Stimulated activated naive CD8-positive, alpha-beta T cell treated with anti-CD3 and anti-CD28 coated beads, Interleukin-15, amount 100 ng/mL, for 72 hours (primary cell): ENCODE measurements around the gene SFPQ.
A peak's percentile ranks its signal among the peaks of the same experiment; 100 is the strongest.

ENCODE experiments used
- ATAC-seq: fragments of 150-1000 bp; cut with Tn5 transposase; 2 replicates; pipeline ENCODE4 v1.10.0; 2021; ENCODE audit warnings: mild to moderate bottlenecking, moderate library complexity
- DNase-seq, 2 donors: peaks; one replicate each; pipeline ENCODE4 v3.0.0; 2021 to 2022
- H3K27ac Mint-ChIP-seq, 2 donors: one replicate each; pipeline ENCODE4 v1.8.0; 2022; ENCODE audit warnings: mild to moderate bottlenecking in 2 of 2, mixed read lengths in 2 of 2, moderate library complexity in 2 of 2
- H3K27me3 Mint-ChIP-seq: one replicate; pipeline ENCODE4 v1.8.0; 2022; ENCODE audit warnings: mixed read lengths
- H3K4me1 Mint-ChIP-seq: one replicate; pipeline ENCODE4 v1.8.0; 2022; ENCODE audit warnings: mild to moderate bottlenecking, mixed read lengths
- H3K4me3 Mint-ChIP-seq, 2 donors: one replicate each; pipeline ENCODE4 v1.8.0; 2022; ENCODE audit warnings: mild to moderate bottlenecking in 2 of 2, mixed read lengths in 2 of 2, moderate library complexity in 1 of 2
- H3K9me3 Mint-ChIP-seq, 2 donors: one replicate each; pipeline ENCODE4 v1.8.0; 2022; ENCODE audit warnings: mixed read lengths in 2 of 2

The SFPQ gene

DNA sequence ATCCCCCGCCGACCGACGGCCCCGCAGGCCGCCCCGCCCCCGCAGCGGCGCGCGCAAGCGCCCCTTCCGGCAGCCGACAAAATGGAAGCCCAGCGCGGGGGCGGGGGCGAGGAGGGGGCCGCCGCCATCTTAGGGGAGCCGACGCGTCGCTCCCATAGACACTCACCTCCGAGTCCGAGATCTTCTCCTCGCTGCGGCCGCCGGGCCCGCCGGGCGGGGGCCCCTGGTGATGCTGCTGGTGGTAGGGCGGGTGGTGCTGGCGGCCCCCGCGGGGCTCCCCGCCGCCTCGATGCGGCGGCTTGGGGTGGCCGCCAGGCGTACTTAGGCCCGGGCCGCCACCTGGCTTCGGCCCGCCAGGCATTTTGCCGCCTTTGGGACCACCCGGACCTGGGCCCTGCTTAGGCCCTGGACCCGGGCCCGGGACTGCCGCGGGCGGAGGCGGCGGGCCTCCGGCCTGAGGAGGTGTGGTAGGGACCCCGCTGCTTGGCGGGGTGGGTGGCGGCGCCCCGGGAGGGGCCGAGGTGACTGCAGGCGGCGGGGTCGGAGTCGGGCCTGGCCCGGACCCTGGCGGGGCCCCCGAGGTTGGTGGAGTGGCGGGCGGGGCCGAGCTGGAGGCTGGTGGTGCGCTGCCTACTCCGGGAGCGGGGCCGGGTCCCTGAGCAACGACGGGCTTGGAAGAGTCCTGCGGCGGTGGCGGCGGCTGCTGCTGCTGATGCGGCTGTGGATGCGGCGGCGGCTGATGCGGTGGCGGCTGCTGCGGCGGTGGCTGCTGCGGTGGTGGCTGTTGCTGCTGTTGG is 691 bp downstream of the SFPQ start:
- H3K9me3 Mint-ChIP-seq, result no peaks in the 10 kb centered on the region
- peaks cover 50% of the 10 kb centered on the region for H3K4me1 Mint-ChIP-seq
- peak overlapping the region; percentile 99 to 100 for H3K27ac Mint-ChIP-seq
- ATAC-seq, result peak; percentile 54
- DNase-seq, result peak; percentile 90
- H3K4me3 Mint-ChIP-seq, result peak overlapping the region; percentile 83 to 89
- no peaks in the 10 kb centered on the region for H3K27me3 Mint-ChIP-seq

DNA sequence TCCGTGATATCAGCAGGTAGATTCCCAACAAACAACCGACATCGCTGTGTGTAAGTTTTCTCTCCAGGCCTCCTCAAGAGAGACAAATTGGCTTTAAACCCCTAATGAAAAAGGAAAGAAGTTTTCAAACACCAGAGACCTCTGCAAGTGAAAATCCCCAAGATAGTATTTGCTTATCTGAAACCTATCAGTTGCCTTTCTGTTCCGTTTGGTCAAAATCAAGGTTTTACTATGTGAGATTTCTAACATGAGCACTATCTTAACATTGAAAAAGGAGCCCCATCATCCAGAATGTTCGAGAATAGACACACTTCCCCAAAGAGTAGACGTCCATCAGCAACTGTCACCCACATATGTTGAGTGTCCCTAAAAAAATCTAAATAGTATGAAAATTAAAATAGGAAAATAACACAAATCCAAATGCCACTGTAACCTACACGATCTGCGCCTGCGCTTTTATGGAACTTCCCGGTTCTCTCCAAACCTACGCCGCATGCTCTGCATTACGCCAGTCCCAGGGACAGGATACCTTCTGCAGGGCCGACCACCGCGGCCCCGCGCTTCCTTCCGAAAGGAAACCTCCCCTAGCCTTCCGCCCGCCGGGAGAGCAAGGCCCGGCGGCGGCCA is 1.4 kb downstream of the SFPQ start:
- Mint-ChIP-seq H3K9me3 (no peaks in the 10 kb centered on the region), H3K27me3 (no peaks in the 10 kb centered on the region), H3K27ac (peak overlapping the region; percentile 95), H3K4me1 (peaks cover 57% of the 10 kb centered on the region), H3K4me3 (peak overlapping the region; percentile 83 to 89)
- DNase-seq, result no peak
- ATAC-seq, result no peak

DNA sequence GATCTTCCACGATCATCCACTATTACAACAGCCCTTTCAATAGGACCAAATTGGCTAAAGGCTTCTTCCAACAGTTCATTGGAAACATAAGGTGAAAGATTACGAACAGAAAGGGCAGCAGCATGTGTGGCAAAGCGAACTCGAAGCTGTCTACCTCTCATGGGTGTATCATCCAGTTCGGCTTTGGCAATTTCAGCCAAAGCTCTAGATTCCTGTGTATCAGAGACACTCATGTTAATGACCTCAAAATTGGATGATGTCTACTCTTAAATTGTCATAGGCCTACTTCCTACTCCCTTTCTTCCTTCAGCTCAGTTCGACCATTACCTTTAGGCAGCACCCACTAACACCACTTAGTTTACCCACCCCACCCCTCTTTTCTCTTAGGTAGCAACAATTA is 2.2 kb downstream of the SFPQ start:
- no peak for DNase-seq
- H3K27me3 Mint-ChIP-seq, result no peaks in the 10 kb centered on the region
- peak overlapping the region; percentile 83 to 89 for H3K4me3 Mint-ChIP-seq
- H3K27ac Mint-ChIP-seq, result peak overlapping the region; percentile 95
- peaks cover 65% of the 10 kb centered on the region for H3K4me1 Mint-ChIP-seq
- no peak for ATAC-seq
- H3K9me3 Mint-ChIP-seq, result no peaks in the 10 kb centered on the region

DNA sequence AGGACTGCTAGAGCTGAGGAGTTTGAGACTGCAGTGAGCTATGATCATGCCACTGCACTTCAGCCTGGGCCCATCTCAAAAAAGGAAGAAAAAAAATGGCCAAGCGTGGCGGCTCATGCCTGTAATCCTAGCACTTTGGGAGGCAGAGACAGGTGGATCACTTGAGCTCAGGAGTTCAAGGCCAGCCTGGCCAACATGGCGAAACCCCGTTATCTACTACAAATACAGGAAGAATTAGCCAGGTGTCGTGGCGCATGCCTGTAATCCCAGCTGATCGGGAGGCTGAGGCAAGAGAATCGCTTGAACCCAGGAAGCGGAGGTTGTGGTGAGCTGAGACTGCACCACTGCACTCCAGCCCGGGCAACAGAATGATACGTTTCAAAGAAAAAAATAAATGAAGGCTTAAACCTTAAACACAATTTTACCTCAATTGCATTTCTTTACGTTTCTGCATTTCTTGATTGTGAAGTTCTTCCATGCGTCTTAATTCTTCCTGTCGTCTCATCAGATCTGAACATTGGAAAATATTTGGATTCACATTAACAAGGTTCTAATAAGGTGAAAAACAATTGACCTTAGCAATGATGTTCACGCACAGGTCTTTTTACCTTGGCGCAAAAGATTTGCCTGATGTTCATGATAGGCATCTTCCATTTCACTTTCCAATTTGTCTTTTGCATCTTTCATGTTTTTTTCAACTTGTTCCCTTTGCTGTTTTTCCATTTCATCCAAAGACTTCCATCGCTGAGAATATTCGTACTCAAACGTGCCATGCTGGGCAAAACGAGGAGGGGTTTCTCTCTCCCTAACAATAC is 4.2 kb downstream of the SFPQ start:
- DNase-seq, result no peak
- Mint-ChIP-seq H3K4me3 (peak overlapping the region; percentile 83 to 89), H3K4me1 (peaks cover 83% of the 10 kb centered on the region), H3K9me3 (no peaks in the 10 kb centered on the region), H3K27me3 (no peaks in the 10 kb centered on the region), H3K27ac (peak overlapping the region; percentile 53 to 95)
- no peak for ATAC-seq

DNA sequence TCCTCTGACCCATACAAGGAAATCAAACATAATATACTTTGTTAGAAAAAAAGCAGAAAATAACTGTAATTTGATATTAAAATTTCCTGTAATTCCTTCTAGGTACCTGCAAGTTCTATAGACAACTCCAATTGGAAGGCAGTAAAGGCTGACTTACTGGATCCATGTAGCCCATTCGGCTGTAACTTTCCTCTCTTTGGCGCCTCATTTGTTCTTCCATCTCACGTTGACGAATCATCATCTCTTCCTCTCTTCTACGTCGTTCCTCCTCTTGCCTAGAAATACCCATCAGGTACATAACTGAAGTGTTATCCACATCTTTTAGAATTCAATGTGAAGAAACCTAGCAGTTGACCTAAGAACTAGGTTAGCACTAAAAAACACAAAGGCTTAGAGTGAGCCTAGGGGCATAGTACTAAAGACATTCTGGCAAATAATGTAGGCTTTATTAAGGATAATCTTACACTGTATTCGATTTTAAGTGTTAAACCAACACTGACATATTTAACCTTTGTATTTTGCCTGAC is 5.1 kb downstream of the SFPQ start:
- H3K4me3 Mint-ChIP-seq, result peak overlapping the region; percentile 83 to 89
- no peaks in the 10 kb centered on the region for H3K9me3 Mint-ChIP-seq
- ATAC-seq (no peak), DNase-seq (no peak)
- H3K27me3 Mint-ChIP-seq, result no peaks in the 10 kb centered on the region
- H3K27ac Mint-ChIP-seq, result peak overlapping the region; percentile 81 to 95
- peaks cover 88% of the 10 kb centered on the region for H3K4me1 Mint-ChIP-seq

DNA sequence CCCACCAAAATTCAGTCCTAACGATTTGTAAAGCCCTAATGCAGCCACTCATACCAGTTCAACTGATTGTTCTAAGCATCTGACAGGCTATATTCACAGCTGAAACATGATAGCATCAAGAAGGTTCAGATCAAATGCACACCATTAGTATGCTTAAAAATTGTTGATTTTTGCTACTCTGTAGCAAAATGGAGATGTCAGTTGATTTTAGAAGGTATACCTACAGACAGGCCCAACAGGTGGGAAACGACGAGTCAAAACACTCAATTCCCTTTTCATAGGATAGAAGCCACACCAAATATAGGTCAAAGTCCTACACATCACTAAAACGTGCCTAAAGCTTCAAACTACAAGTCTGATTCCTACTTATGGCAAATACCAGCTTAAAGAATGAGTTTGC is 6.7 kb downstream of the SFPQ start:
- H3K4me3 Mint-ChIP-seq, result peak overlapping the region; percentile 40 to 83
- no peak for ATAC-seq
- no peaks in the 10 kb centered on the region for H3K27me3 Mint-ChIP-seq
- no peaks in the 10 kb centered on the region for H3K9me3 Mint-ChIP-seq
- peaks cover 98% of the 10 kb centered on the region for H3K4me1 Mint-ChIP-seq
- no peak for DNase-seq
- H3K27ac Mint-ChIP-seq, result peak overlapping the region in 1 of 2 donors; percentile 65

DNA sequence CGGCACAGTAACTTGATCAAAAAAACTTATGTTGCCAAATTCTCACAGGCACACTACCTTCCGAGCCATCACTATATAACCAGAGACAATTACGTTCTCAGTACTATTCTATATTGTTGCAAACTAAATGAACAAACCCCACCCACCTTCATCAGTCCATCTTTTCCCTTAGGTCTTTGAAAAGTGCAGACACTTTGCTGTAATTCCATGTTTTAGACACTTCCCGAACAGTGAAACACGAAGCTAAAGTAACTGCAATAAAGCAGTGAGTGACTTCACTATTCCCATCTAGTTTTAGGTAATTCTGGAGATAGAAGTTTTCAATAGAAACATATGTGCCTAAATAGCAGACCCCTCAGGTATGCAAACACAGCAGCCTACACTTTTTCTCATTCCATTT is 7.7 kb downstream of the SFPQ start:
- peak overlapping the region; percentile 59 to 69 for H3K4me3 Mint-ChIP-seq
- no peaks in the 10 kb centered on the region for H3K27me3 Mint-ChIP-seq
- DNase-seq, result no peak
- ATAC-seq, result no peak
- peak overlapping the region; percentile 49 to 82 for H3K27ac Mint-ChIP-seq
- H3K4me1 Mint-ChIP-seq, result peaks cover 98% of the 10 kb centered on the region
- H3K9me3 Mint-ChIP-seq, result no peaks in the 10 kb centered on the region

DNA sequence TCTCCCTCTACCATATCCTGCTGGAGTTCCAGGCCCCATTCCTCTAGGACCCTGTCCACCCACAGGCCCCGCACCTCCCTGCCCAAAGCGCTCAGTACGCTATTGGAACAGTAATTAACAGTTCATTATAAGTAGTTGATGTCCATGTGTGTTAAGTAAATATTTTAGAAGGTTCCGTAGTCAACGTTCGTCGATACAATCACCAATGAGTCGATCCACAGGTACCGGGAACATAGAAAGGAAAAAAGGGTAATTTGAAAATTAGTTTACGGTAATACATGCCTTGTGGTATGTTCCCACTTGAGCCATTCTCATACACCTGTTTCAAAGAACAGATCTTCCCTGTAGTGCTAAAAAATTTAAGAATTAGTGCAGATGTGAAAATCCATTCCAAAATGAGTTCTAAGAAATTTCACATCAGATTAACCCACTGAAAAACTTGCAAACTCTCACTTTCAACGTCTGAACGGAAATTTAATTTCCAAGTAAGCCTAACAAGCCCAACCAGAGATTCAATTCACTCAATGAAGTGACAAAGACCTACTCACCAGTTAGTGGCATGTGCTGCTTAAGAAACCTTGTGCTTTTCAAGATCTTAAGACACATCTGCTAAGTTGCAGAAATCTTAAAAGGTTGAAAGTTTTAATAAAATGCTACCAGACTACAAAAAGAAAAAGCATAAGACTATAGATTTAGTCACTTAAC is 8.3 kb downstream of the SFPQ start:
- H3K4me3 Mint-ChIP-seq, result peak overlapping the region; percentile 59 to 69
- ATAC-seq (no peak), DNase-seq (no peak)
- no peaks in the 10 kb centered on the region for H3K9me3 Mint-ChIP-seq
- peaks cover 98% of the 10 kb centered on the region for H3K4me1 Mint-ChIP-seq
- H3K27me3 Mint-ChIP-seq, result no peaks in the 10 kb centered on the region
- peak overlapping the region; percentile 82 to 95 for H3K27ac Mint-ChIP-seq

DNA sequence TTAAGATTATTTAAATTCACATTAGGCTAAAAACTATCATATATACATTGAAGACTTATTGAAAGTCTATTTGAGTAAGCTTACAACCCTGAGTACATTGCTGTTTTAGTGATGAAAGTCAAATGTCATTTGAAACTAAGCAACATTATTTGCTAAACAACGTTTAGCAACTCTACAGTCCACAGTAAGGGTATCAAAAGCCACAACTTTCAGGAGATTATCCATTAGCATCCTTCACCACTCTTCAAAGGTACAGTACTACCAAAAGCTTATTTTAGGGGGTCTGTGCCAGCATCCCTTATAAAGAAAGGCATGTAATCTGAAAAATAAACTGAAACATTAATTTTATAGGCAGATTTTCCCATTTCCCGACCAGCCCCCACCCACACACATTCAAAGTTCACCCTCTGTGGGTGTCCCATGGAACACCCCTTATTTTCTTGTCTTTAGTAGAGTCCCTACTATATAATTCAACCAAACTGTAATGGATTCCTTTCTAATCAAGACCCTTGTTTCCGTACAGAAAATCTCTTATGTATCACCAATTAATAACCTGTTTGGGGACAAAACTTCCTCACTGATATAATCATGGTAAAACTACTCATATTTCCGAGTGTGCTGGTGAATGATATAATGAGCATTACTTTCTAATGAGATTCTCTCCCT is 11.0 kb downstream of the SFPQ start:
- H3K9me3 Mint-ChIP-seq, result no peaks in the 10 kb centered on the region
- no peaks in the 10 kb centered on the region for H3K27me3 Mint-ChIP-seq
- DNase-seq (no peak), ATAC-seq (no peak)
- peak overlapping the region; percentile 19 to 24 for H3K4me3 Mint-ChIP-seq
- peaks cover 86% of the 10 kb centered on the region for H3K4me1 Mint-ChIP-seq
- H3K27ac Mint-ChIP-seq, result peak overlapping the region in 1 of 2 donors; percentile 87

DNA sequence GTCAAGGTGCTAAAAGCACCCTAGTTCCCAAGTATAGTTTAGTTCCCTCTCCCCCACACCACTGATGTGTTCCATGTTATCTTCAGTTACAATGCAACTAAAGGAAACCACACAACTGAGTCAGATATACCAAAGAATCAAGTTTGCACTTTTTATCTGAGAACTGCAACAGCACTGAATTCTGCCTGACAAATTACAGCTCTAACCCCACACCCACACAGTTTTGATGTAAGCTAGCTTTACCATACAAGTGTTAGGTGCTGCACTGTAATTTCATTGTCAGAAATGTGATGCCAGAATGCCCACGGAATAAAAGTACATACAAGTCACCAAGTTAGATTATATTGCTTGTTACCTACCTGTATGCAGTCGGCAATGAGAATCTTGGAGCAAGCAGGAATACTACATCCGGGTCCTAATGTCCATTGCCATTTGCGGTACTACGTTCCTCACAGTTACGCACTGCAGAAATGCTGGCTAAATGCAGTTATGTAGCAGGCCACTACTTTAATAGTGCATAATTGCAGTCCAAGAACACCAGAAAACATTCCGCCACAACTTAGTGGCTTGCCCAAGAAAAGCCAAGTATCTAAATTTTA is 12.1 kb downstream of the SFPQ start:
- H3K4me1 Mint-ChIP-seq, result peaks cover 75% of the 10 kb centered on the region
- peak; percentile 79 for ATAC-seq
- no peaks in the 10 kb centered on the region for H3K27me3 Mint-ChIP-seq
- H3K4me3 Mint-ChIP-seq, result peak overlapping the region; percentile 4 to 8
- DNase-seq, result no peak
- H3K9me3 Mint-ChIP-seq, result no peaks in the 10 kb centered on the region
- peak overlapping the region; percentile 19 to 44 for H3K27ac Mint-ChIP-seq

DNA sequence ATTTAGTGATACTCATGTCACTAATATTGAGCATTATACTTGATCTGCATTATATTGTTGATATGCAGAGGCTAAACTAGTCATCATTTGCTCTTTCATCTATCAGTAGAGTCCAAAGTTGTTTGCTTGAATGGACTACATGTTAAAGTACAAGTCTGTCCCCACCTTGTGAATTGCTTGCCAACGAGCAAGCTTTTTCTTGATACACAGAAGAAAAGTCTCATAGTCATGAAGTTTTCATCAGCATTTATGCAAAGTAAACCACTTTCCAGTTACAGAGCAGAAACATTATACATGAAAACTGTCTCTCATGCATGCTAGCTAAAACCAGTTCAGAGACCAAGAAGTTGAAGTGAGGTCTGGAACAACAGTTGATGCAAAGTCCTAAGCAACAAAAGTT is 13.0 kb downstream of the SFPQ start:
- DNase-seq (no peak), ATAC-seq (no peak)
- no peaks in the 10 kb centered on the region for H3K27me3 Mint-ChIP-seq
- H3K4me1 Mint-ChIP-seq, result peaks cover 68% of the 10 kb centered on the region
- H3K27ac Mint-ChIP-seq, result peak overlapping the region in 1 of 2 donors; percentile 11
- no peak overlapping the region for H3K4me3 Mint-ChIP-seq
- H3K9me3 Mint-ChIP-seq, result no peaks in the 10 kb centered on the region

DNA sequence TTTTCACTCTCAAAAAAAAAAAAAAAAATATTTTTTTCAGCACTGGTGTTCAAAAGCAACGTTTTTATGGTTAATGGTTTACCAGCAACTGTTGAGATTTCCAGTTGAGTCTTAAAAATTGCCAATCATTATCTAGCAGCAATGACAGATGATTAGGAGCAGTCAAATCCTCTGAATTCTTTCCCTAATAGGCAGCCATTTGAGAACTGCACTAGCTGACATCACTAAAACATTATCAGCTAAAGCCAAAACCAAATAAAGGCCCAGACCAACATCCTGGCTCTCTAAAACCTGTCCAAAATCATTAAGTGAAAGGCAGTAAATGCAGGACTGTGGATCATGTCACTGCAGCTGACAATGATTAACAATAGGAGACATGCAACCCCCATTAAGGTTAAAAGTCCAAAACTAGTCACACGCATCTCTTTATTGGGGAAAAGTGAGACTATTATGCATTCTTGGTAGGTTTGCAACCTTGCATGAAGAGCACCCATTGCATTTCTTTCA is 14.0 kb downstream of the SFPQ start:
- Mint-ChIP-seq H3K9me3 (no peaks in the 10 kb centered on the region), H3K4me3 (no peak overlapping the region), H3K4me1 (peaks cover 58% of the 10 kb centered on the region), H3K27ac (no peak overlapping the region), H3K27me3 (no peaks in the 10 kb centered on the region)
- ATAC-seq (no peak), DNase-seq (no peak)

DNA sequence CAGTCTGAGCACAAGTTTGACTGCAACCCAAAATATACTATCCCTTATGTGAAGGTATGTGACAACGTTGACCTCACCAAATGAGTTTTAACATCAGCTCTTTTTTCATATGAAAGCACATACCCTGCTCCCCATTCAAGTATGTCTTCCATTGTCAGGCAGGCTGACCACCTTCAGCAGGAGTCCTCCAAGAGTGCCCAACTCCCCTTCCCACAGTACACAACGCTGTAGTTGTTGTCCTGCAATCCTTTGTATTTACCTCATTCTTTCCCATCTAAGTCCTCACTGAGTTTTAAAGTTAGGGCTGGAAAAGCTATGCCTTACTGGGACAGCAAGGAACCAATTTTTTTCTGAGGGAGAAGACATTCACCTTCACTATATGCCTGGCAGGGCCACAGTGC is 14.7 kb downstream of the SFPQ start:
- no peaks in the 10 kb centered on the region for H3K9me3 Mint-ChIP-seq
- peaks cover 51% of the 10 kb centered on the region for H3K4me1 Mint-ChIP-seq
- H3K4me3 Mint-ChIP-seq, result no peak overlapping the region
- no peak overlapping the region for H3K27ac Mint-ChIP-seq
- no peaks in the 10 kb centered on the region for H3K27me3 Mint-ChIP-seq
- DNase-seq, result no peak
- ATAC-seq, result no peak

DNA sequence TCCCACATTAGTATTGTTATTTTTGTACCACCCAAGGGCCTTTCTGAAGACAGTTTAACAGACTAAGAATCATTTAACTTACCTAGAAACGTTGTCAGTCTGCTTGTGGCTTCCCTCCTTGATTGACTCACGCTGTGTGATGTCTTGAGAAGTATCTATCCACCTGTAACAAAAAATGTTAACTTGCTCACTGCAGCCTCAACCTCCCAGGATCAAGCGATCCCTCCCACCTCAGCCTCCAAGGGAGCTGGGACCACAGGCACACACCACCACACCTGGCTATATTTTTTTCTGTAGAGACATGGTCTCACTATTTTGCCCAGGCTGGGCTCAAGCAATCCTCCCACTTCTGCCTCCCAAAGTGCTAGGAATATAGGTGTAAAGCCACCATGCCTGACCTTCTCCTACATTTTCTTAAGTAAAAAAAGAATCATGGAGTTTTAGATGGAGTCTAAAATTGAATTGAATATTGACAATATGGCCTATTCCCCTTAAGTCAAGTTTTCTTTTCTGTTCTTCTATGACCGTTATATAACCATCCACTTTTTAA is 15.6 kb downstream of the SFPQ start:
- Mint-ChIP-seq H3K27ac (peak overlapping the region in 1 of 2 donors; percentile 68), H3K9me3 (no peaks in the 10 kb centered on the region), H3K4me3 (no peak overlapping the region), H3K4me1 (peaks cover 42% of the 10 kb centered on the region), H3K27me3 (no peaks in the 10 kb centered on the region)
- DNase-seq (no peak), ATAC-seq (no peak)
